GM18498 (cell line): ENCODE data around the gene TMEM92.
"Not testable (repeated sequence)": the region's sequence is repeated elsewhere in the genome, so short reads cannot be mapped to it uniquely, and the experiment has no call there.

Source experiments
- ATAC-seq: cut with Tn5 transposase; IDR thresholded peaks from one replicate; pipeline ENCODE4 v1.9.1; 2021; ENCODE audit warnings: mild to moderate bottlenecking, moderate library complexity; ENCODE audit not compliant: unreplicated experiment

Gene TMEM92

GRCh38 chr17:50299776-50300175 is 25.5 kb downstream of the TMEM92 start:
- ATAC-seq: no peak

- ATAC-seq: not testable (repeated sequence)
Observed at GRCh38 chr17:50300824-50301223, 26.6 kb downstream of the TMEM92 start.

GRCh38 chr17:50301891-50302584 is 27.8 kb downstream of the TMEM92 start:
- no peak for ATAC-seq

GRCh38 chr17:50303051-50303450 is 28.8 kb downstream of the TMEM92 start:
- ATAC-seq: no peak

- no peak for ATAC-seq
Observed at GRCh38 chr17:50303596-50303995, 29.3 kb downstream of the TMEM92 start.

GRCh38 chr17:50304781-50305404 is 30.6 kb downstream of the TMEM92 start:
- ATAC-seq: no peak

- ATAC-seq: no peak
Observed at GRCh38 chr17:50307654-50308053, 33.4 kb downstream of the TMEM92 start.

- no peak for ATAC-seq
Observed at GRCh38 chr17:50308666-50309065, 34.4 kb downstream of the TMEM92 start.

GRCh38 chr17:50310455-50311111 is 36.3 kb downstream of the TMEM92 start:
- no peak for ATAC-seq

GRCh38 chr17:50311112-50311460 is 36.8 kb downstream of the TMEM92 start:
- no peak for ATAC-seq

- ATAC-seq: no peak
Observed at GRCh38 chr17:50311483-50311882, 37.2 kb downstream of the TMEM92 start.

- ATAC-seq: no peak
Observed at GRCh38 chr17:50312308-50312707, 38.0 kb downstream of the TMEM92 start.

GRCh38 chr17:50314456-50315011 is 40.3 kb downstream of the TMEM92 start:
- no peak for ATAC-seq

GRCh38 chr17:50316016-50316587 is 41.8 kb downstream of the TMEM92 start:
- ATAC-seq: no peak

GRCh38 chr17:50316660-50317059 is 42.4 kb downstream of the TMEM92 start:
- ATAC-seq: not testable (repeated sequence)

GRCh38 chr17:50317121-50317520 is 42.9 kb downstream of the TMEM92 start:
- no peak for ATAC-seq

GRCh38 chr17:50318501-50319285 is 44.4 kb downstream of the TMEM92 start:
- no peak for ATAC-seq

GRCh38 chr17:50319306-50320004 is 45.2 kb downstream of the TMEM92 start:
- ATAC-seq: no peak

GRCh38 chr17:50322271-50322670 is 48.0 kb downstream of the TMEM92 start:
- ATAC-seq: no peak

GRCh38 chr17:50323060-50323459 is 48.8 kb downstream of the TMEM92 start:
- no peak for ATAC-seq
